Coronary artery (tissue), 2 donors: ENCODE results near the gene SUV39H1.
"Not testable (repeated sequence)": the region's sequence is repeated elsewhere in the genome, so short reads cannot be mapped to it uniquely, and the experiment has no call there.

Experiments
- DNase-seq: peaks from one replicate; pipeline ENCODE4 v3.0.0-alpha.2; 2017; ENCODE audit warnings: low spot score
- H3K27ac ChIP-seq, 2 donors: fragments of 200-600 bp; sonication (generic); one replicate each; pipeline ENCODE4 v1.5.1; 2016 to 2019
- H3K4me3 ChIP-seq: fragments of 200-600 bp; sonication (generic); 2 replicates; pipeline ENCODE4 v1.5.1; 2016; ENCODE audit warnings: mild to moderate bottlenecking, moderate library complexity
- CTCF ChIP-seq: fragments of 200-600 bp; sonication (generic); IDR thresholded peaks from one replicate; pipeline ENCODE4 v1.5.1; 2019; ENCODE audit warnings: antibody characterized with exemption

The SUV39H1 gene

GRCh38 chrX:48696301-48696908 lies at the start of gene SUV39H1:
SUV39H1 (plus strand) TSS chrX:48696734; CDS start chrX:48696785, 51 bp downstream.
- H3K4me3 ChIP-seq, result peak within 1 kb of the TSS; percentile 76
- peak within 1 kb of the TSS; percentile 84 to 96 for H3K27ac ChIP-seq
- TF ChIP-seq CTCF, result no peak
- peak; percentile 89 for DNase-seq

- Histone ChIP-seq H3K27ac (no peak overlapping the region), H3K4me3 (no peak overlapping the region)
- no peak for TF ChIP-seq CTCF
- DNase-seq, result peak; percentile 38
Measured at GRCh38 chrX:48648336-48648751, 48.2 kb upstream of the SUV39H1 start.

GRCh38 chrX:48649102-48649501 lies 47.4 kb upstream of the SUV39H1 start:
- no peak overlapping the region for H3K4me3 ChIP-seq
- no peak for DNase-seq
- no peak for TF ChIP-seq CTCF
- H3K27ac ChIP-seq, result no peak overlapping the region

GRCh38 chrX:48652055-48652579 lies 44.4 kb upstream of the SUV39H1 start:
- not testable (repeated sequence) for H3K27ac ChIP-seq, DNase-seq, H3K4me3 ChIP-seq

- not testable (repeated sequence) for H3K4me3 ChIP-seq, H3K27ac ChIP-seq
- peak; percentile 9 for DNase-seq
Measured at GRCh38 chrX:48654746-48655145, 41.8 kb upstream of the SUV39H1 start.

GRCh38 chrX:48659686-48660085 lies 36.8 kb upstream of the SUV39H1 start:
- not testable (repeated sequence) for DNase-seq, H3K4me3 ChIP-seq, H3K27ac ChIP-seq

GRCh38 chrX:48663241-48663640 lies 33.3 kb upstream of the SUV39H1 start:
- Histone ChIP-seq H3K27ac (no peak overlapping the region), H3K4me3 (no peak overlapping the region)
- DNase-seq, result no peak
- TF ChIP-seq CTCF, result no peak

GRCh38 chrX:48664156-48664555 lies 32.4 kb upstream of the SUV39H1 start:
- no peak for TF ChIP-seq CTCF
- H3K4me3 ChIP-seq, result no peak overlapping the region
- DNase-seq, result no peak
- H3K27ac ChIP-seq, result no peak overlapping the region

- Histone ChIP-seq H3K27ac (no peak overlapping the region), H3K4me3 (no peak overlapping the region)
- no peak for TF ChIP-seq CTCF
- DNase-seq, result no peak
Measured at GRCh38 chrX:48665991-48666390, 30.5 kb upstream of the SUV39H1 start.
